G401 (cell line): ENCODE results near the gene PLCB1. TPM values are rescaled to one million over a fixed set of nuclear protein-coding genes. Genes with fewer than 3 reads are reported as not detected.
A peak's percentile ranks its signal among the peaks of the same experiment; 100 is the strongest.

ENCODE experiments used
- DNase-seq: peaks from one replicate; pipeline ENCODE4 v3.0.0-alpha.2; 2015; ENCODE audit warnings: low spot score
- in situ Hi-C: cut with HindIII; loops from 2 replicates; pipeline ENCODE4 v1.10.0; 2016; ENCODE audit warnings: low sequenced_read_pairs, mixed read lengths
- total RNA-seq: library from RNA; depleted of rRNA; stranded (reverse); fragments of >200 nt; shearing (Covaris generic); gene quantifications from 2 replicates; pipeline ENCODE4 v1.2.3, GENCODE V29; 2014

The PLCB1 gene
- total RNA-seq, 1 experiment from 2014 or later, result not detected

DNA sequence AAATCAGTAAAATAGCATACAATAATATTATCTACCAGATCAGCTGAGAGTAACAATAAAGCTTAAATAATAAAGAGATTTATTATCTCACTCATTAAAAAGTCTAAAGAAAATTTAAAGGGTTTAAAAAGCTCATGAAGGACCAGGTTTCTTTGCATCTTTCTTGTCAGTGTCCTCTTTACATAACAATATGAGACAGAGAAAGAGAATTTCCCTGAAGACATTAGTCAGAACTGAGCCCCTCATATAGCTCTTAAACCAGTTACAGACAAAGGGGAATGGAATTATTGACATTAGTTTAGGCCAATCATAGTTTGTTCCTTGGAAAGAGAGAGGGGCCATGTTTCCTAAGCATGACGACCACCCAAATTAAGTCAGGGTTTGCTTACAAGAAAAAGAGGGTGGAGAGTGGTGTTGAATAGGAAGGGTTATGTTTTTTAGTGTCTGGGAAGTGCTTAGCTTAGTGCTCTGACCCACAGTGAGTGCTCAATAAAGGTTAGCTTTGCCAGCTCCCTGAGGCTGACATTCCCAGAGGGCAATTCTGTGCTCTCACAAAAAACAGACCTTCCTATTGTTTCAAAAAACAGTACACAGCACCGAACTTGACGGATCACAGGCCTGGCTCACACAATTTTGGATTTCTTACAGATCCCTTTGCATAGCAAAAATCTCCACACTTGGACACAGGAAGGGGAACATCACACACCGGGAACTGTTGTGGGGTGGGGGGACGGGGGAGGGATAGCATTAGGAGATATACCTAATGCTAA is 3.6 kb upstream of the PLCB1 start:
- no peak for DNase-seq
- in situ Hi-C loops, result no loop called here

DNA sequence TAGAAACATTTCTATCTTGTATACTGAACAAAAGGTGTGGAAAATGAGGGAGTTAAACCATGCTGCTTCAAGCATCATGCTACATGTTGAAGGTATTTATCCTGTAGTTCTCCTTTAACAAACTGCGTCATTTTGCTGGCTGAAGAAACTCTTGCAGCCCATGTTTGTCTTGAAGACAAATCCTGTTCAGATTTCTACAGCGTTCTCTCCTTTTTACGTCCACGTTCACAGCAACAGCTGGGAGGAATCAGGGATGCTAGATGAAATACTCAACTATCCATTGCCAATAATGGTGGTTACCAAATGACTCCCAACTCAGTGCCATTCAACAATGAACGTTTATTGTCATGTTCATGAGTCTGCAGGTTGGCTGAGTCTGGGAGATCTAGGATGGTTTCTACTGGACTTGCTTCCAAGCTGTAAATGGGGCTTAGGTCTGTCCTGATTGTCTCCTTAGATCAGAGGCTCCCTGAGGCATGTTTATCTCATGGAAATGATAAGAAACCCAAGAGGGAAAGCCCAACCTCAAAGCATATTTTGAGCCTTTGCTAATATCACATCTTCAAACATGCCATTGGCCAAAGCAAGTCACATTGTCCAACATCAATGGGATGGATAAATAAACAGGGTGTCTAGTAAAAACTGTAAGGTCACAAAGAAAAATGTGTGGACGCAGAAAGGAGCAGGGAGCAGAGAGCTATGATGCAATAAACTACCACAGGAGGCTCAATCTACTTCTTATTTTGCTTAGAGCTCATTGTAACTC is 2.7 kb upstream of the PLCB1 start:
- DNase-seq, result no peak
- in situ Hi-C loops, result no loop called here

DNA sequence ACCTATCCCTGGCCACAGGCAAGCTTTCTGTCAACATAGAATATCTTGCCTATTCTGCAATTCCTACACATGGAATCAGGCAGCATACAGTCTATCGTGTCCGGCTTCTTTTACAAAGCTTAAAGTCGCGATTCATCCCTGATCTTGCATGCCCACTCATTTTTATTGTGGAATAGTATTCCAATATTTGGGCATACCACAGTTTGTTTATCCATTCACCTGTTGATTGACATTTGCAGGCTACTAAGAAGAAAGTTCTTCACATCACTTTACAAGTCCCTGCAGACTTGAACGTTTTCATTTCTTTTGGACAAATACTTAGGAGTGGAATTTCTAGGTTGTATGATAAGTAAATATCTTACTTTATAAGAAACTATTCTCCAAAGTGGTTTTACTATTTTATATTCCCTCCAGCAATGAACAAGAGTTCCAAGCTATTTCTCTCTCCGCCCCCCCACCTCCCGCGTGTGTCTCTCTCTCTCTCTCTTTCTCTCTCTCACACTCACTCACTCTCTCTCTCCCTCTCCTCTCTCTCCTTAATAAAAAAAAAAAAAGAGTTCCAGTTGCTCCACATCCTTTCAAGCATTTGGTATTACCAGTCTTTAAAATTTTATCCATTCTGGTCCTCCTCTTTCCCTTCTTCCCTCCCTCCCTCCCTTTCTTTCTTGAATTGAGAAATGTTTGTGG is 1.1 kb upstream of the PLCB1 start:
- in situ Hi-C loops, result no loop called here
- DNase-seq, result no peak

DNA sequence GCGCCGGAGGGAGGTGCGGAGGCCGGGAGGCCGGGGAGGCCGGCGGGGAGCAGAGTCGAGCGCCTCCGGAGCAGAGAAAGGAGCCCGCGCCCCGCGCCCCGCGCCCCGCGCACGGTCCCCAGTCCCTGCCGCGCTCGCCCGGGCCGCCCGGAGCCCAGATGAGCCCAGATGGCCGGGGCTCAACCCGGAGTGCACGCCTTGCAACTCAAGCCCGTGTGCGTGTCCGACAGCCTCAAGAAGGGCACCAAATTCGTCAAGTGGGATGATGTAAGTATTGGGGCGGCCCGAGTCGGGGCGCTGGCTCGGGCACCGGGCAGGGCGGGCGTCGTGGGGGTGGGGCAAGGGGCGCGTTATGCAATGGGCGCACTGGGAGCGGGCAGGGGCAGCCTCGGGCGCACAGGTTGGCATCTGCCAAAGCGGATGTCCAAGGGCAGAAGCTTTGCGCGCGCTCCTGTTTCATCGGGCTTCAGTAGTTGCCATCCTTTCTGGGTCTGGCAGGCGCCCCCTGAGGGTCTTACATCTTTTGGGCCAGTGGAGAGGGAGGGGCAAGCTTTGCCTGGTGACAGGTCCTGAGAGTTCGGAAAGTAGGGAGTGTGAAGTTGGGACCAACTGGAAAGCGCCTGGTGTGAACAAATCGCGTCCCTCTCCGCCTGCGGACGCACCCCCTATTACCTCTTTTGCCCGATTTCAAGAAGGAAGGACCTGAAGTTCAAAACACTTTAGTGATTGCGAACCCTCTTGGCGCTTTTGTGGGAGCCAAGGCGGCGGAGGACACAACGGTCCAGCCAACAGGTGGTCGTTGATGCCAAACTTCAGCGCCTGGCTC is 631 bp downstream of the PLCB1 start:
- in situ Hi-C loops, result no loop called here
- DNase-seq, result no peak

DNA sequence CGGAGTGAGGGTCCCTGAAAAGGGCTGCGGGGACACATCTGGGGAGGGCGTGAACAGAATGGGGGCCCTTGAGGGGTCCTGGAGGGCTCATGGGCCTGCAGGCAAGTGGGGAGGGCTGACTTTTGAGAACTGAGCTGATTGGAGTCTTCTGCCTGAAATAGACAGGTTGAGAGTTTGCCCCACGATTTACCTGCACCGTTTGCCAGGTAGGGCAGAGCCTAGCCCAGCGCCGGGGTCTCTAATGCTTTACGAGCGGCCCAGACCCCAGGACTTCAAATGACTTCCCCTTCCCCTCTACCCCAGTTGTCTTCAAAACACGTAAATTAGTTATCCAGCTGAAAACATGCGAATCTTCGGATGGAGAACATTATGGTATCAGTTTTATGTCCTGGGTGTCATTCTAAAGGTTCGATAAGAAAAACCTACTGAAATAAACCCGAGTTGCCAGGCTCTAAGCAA is 1.3 kb downstream of the PLCB1 start:
- DNase-seq, result no peak
- in situ Hi-C loops, result no loop called here

DNA sequence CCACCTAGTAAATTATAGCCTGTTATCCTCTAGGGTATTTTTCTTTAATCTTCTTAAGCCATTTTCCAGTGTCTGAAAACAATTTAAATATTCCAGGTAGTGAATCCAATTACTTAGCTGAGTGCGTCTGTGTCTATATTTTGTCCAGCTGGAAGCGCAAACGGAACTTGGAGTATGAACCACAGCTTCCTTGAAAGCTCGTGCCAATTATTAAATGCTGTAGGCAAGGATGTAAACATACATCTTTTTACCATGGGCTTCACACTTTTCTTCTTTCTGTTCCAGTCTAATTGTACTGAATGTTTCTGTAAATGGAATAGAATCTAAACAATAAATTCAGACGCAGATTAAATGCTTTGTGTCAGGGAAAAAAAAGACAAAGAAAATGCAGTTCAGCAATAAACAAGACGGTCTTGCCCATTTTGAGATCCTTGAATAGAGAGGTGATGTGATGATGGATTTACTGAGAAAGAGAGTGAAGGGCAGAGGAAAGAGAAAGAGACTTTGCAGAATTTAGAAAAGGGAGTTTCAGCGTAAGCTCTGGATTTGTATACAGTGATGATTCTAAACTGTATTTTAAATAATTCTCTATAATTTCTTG is 1.9 kb downstream of the PLCB1 start:
- in situ Hi-C loops, result no loop called here

DNA sequence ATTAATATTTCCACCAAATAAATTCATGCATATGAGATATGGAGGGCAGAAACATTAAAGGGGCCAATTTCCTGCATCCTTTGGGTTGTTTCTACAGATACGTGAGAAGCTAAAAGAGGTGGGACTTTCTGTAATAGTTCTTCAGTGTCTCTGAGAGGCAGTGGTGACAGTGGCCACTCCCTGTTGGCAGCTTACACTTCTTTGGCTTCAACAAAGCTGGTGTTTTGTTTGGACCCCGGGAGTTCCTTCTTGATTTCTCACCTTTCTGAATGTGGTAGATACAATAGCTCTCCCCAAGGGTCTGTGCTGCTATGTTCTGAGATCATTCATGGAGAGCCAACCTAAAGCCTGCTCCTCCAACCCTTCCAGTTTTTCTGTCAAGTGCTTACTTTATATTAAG is 7.8 kb downstream of the PLCB1 start:
- DNase-seq, result no peak
- in situ Hi-C loops, result no loop called here

More for the DNA sequence above, 1.9 kb downstream of the PLCB1 start:
- peak; percentile 64 for DNase-seq

DNA sequence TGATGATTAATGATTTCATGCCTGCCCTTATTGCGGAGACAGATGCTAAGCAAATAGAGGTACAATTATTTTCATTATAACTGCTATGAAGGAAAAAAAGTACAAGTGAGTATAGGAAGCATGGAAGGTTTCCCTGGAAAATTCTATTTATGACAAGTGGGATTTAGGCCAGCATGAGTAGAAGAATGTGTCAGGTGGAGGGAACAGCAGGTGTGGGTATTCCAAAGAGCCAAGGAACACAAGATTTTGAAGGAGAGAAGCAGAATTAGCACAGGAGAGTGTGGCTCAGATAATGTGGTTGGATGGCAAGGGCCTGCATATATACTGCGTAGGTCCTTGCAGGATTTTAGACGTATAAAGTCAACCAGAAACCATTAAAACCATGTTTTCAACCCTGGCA is 11.4 kb downstream of the PLCB1 start:
- DNase-seq, result peak; percentile 63
- in situ Hi-C loops, result no loop called here

DNA sequence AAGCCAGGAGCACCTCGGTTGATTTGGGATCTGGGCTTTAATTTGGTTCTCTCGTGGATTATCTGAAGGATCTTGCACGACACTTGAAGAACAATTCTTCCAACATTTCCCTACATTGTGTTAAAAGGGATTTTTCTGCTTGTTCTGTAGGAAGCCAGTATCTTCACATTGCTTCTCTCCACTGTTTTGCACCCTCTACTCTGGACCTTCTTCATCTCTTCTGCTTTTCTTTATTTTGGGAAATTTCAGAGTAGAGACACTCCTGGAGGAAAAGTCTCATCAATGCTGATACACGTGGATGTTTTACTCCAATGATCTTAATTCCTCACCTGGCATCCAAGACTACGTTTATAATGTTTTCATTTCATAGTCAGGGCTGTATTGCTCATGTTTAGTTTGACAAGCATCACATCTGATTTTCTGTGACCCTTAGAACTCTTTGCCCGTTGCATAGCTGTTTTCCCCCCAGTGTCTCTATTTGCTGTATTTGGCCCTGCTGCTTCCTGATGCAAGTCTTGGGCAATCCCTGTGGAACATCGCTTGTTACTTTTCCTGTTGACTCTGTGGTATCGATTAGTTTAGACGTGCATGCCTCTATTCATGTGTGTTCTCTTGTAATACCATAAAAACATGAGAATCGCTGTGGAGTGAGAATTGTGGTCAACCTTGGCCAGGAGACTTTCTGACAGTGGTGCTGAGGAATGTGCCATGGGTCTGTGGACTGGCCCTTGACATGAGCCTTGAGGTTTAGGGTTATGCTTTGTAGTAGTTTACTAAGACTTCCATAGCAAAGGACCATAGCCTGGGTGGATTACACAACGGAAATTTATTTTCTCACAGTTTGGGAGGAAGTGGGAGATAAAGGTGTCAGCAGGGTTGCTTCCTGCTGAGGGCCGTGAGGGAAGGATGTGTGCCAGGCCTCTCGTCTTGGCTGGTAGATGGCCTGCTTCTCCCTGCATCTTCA is 12.5 kb downstream of the PLCB1 start:
- no peak for DNase-seq
- in situ Hi-C loops, result no loop called here

DNA sequence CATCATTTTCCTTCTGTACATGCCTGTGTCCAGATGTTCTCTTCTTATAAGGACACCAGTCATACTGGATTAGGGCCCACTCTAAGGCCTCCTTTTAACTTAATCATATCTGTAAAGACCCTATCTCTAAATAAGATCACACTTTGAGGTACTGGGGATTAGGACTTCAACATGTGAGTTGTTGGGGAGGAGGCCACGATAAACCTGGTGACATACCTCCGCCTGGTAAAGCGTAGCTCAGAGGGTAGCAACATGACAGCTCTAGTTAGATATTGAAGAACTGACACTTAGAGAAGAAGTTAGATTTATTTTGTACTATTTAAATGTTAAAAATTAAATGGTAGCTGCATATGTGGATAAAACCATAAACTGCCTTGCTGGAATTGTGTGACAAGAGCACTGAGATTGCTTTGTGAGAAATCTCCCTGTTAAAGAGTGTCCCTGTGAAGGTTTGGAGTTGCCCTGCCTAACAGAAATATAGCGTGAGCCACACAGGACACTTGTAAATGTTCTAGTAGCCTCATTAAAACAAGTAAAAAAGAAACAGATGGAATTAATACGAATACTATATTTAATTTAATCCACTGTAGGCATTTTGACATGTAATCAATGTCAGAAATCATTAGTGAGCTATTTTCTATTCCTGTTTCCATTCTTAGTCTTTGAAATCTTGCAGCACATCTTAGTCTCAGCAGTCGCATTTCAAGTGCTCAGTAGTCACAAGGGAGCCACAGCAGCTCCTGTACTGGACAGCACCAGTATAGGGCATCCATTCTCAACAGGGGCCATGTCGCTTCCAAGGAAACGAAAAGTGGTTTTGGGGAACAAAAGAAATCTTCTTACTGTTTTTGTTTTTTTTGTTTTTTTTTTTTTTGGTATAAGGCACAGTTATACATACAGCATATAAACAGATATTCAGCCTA is 13.4 kb downstream of the PLCB1 start:
- no peak for DNase-seq
- in situ Hi-C loops, result no loop called here

DNA sequence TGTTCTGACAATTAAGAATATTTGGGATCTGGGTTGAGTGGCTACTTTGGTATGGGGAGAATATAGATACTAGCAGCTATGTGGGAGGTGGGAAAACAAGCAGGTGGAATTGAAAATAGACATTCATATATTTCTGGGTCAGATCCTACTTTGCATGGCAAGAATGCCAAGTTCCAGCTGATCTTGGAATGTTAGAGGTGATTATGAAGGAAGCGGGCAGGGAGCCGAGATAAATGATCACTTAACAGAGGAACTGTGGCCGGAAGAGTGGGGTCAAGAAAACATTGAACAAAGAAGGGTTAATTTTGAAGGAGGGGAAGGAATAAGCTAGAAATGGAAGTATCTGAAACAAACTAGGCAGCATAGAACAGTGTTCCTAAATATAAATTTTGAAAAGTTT is 15.4 kb downstream of the PLCB1 start:
- DNase-seq, result no peak
- in situ Hi-C loops, result no loop called here

DNA sequence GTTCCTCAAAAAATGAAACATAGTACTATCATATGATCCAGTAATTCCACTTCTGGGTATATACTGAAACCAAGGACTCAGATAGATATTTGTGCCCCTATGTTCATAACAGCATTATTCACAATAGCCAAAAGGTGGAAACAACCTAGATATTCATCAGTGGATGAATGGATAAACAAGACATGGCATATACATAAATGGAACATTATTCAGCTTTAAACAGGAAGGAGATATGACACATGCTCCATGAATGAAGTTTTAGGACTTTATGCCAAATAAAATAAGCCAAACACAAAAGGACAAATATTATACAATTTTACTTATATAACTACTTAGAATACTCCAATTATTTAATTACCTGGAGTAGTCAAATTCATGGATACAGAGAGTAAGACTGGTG is 16.4 kb downstream of the PLCB1 start:
- no peak for DNase-seq
- in situ Hi-C loops, result no loop called here

DNA sequence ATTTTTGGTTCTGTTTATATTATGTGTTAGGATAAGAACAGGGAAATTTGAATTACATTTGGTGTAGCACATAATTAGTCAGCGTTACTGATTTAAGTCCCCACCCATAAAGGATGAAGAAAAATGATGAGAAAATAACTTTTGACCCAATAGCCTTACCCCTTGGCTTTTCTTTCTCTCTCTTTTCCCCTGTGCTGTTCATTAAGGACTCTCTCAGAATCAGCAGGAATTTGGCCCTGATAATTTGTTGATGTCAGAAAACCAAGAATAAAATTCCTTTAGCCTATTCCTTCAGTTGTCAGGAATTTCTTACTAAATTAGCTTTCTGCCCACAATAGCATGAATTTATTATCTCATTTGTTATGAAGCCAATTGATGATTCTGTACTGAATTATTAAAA is 18.5 kb downstream of the PLCB1 start:
- no peak for DNase-seq
- in situ Hi-C loops, result no loop called here

DNA sequence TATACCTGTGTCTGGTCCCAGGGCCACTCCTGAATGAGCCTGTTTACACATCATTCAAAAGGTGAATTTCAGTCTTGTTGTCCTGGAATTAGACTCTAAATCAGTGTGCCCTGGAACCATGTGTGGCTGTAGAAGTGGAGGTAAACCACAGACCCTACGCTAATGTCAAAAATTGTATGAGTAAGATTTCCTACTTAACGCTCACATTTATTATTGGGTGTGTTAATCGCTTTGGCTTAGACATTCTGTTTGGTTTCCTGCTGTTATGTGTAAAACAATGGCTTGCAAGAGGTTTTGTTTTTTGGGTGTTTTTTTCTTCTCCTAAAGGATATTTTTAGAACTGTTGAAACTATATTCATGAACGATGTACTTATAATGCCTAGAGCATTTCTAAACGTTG is 19.3 kb downstream of the PLCB1 start:
- in situ Hi-C loops, result no loop called here
- no peak for DNase-seq

DNA sequence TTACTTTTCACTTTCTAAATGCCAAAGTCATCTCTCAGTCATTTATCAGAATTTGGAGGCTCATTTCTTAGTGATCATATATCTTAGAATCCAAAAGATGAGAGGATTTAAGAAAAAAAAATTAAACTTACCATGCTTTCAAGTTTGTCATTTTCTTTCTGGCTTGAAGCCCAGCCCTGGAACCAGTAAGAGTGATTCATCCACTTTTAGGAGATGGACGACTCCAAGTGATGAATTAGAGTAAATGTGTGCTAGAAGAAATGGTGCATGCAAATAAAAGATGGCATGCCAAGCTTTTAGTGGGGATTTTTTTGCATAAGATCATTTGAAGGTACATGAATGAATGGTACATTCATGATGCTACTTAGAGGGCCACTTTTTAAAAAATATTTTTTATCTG is 20.1 kb downstream of the PLCB1 start:
- in situ Hi-C loops, result no loop called here
- no peak for DNase-seq

DNA sequence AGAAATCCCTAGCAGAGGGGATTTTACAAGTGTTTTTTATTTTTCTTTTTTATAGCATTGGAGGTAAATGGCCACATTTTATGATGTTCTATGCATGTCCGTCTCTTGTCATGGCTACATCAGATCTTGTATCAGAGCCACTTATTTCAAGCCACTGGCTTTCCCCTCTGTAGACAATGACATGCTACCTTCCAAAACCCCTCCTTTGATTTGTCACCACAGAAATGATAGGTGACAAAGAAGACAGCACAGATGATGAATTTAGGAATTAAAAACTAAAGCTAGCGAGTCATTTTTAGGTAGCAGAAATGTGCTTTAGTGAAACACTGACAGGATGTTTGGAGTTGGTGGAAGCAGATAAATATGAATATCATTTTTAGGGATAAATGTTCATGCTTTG is 20.8 kb downstream of the PLCB1 start:
- in situ Hi-C loops, result no loop called here
- no peak for DNase-seq
